A673 (cell line): ENCODE measurements around the gene PELI2.

Experiments
- CTCF ChIP-seq: fragments of 300-800, 200-600 bp; sonication (generic); conservative IDR thresholded peaks from 2 replicates; pipeline ENCODE4 v1.5.1; 2017; ENCODE audit warnings: low read depth, mild to moderate bottlenecking, antibody characterized with exemption, low read length, moderate library complexity, mixed read lengths
- EZH2 ChIP-seq: fragments of 200-600 bp; sonication (generic); IDR thresholded peaks from 2 replicates; pipeline ENCODE4 v1.6.1; 2017; ENCODE audit warnings: borderline replicate concordance, low read depth, mild to moderate bottlenecking, mixed read lengths, antibody characterized with exemption, low read length; ENCODE audit not compliant: poor library complexity, severe bottlenecking

- TF ChIP-seq CTCF: no peak
- no peak for TF ChIP-seq EZH2
These were observed 29.2 kb downstream of the PELI2 start for GRCh38 chr14:56147449-56147848.
